H9 (cell line): ENCODE measurements around the gene FLNA. TPM values are rescaled to one million over a fixed set of nuclear protein-coding genes. Genes with fewer than 3 reads are reported as not detected.
A peak's percentile ranks its signal among the peaks of the same experiment; 100 is the strongest.

ENCODE experiments used
- DNase-seq: peaks from one replicate; pipeline ENCODE4 v3.0.0-alpha.2; 2017
- H2AFZ ChIP-seq: one replicate; pipeline ENCODE4 v1.6.1; 2013; ENCODE audit warnings: mild to moderate bottlenecking, low read length, control low read depth, moderate library complexity
- H2AK5ac ChIP-seq: 2 replicates; pipeline ENCODE4 v1.6.1; 2013; ENCODE audit warnings: low read length, control low read depth, mixed read lengths; ENCODE audit not compliant: insufficient read length
- H2BK120ac ChIP-seq: one replicate; pipeline ENCODE4 v1.6.1; 2013; ENCODE audit warnings: low read depth, mild to moderate bottlenecking, low read length, control low read depth, inconsistent platforms; ENCODE audit not compliant: poor library complexity, severe bottlenecking
- H2BK12ac ChIP-seq: 2 replicates; pipeline ENCODE4 v1.6.1; 2013; ENCODE audit warnings: low read length, control low read depth, mixed read lengths, low read depth; ENCODE audit not compliant: insufficient read length
- H2BK15ac ChIP-seq: 2 replicates; pipeline ENCODE4 v1.6.1; 2013; ENCODE audit warnings: low read depth, low read length, control low read depth
- H2BK20ac ChIP-seq: one replicate; pipeline ENCODE4 v1.6.1; 2013; ENCODE audit warnings: low read depth, mild to moderate bottlenecking, low read length, control low read depth, inconsistent platforms; ENCODE audit not compliant: poor library complexity, severe bottlenecking
- H2BK5ac ChIP-seq: 2 replicates; pipeline ENCODE4 v1.6.1; 2013; ENCODE audit warnings: low read length, control low read depth, mixed read lengths; ENCODE audit not compliant: insufficient read length
- H3K14ac ChIP-seq: 2 replicates; pipeline ENCODE4 v1.6.1; 2013; ENCODE audit warnings: low read length, control low read depth; ENCODE audit not compliant: insufficient read depth
- H3K18ac ChIP-seq: 2 replicates; pipeline ENCODE4 v1.6.1; 2013; ENCODE audit warnings: low read depth, mild to moderate bottlenecking, mixed read lengths, low read length, control low read depth; ENCODE audit not compliant: insufficient read length
- H3K23ac ChIP-seq: 2 replicates; pipeline ENCODE4 v1.6.1; 2013; ENCODE audit warnings: low read length, control low read depth, mixed read lengths, low read depth; ENCODE audit not compliant: insufficient read length
- H3K23me2 ChIP-seq: 2 replicates; pipeline ENCODE4 v1.6.1; 2013; ENCODE audit warnings: low read depth, mild to moderate bottlenecking, mixed read lengths, low read length, control low read depth; ENCODE audit not compliant: insufficient read length, poor library complexity, severe bottlenecking
- H3K27ac ChIP-seq: 2 replicates; pipeline ENCODE4 v1.5.1; 2013; ENCODE audit warnings: low read length, control low read depth, mixed read lengths, low read depth; ENCODE audit not compliant: insufficient read length
- H3K27me3 ChIP-seq: 2 replicates; pipeline ENCODE4 v1.6.1; 2013; ENCODE audit warnings: low read length, control low read depth, inconsistent platforms; ENCODE audit not compliant: insufficient read depth
- H3K4ac ChIP-seq: 2 replicates; pipeline ENCODE4 v1.6.1; 2013; ENCODE audit warnings: low read depth, mild to moderate bottlenecking, control low read depth, inconsistent platforms, low read length, moderate library complexity
- H3K4me1 ChIP-seq: 2 replicates; pipeline ENCODE4 v1.6.1; 2013; ENCODE audit warnings: low read length, control low read depth, inconsistent platforms; ENCODE audit not compliant: insufficient read depth
- H3K4me2 ChIP-seq: 2 replicates; pipeline ENCODE4 v1.6.1; 2013; ENCODE audit warnings: low read length, control low read depth, mixed read lengths; ENCODE audit not compliant: insufficient read length, insufficient read depth
- H3K56ac ChIP-seq: 2 replicates; pipeline ENCODE4 v1.6.1; 2013; ENCODE audit warnings: low read depth, mild to moderate bottlenecking, mixed read lengths, low read length, control low read depth; ENCODE audit not compliant: insufficient read length
- H3K79me1 ChIP-seq: 2 replicates; pipeline ENCODE4 v1.6.1; 2013; ENCODE audit warnings: low read depth, mild to moderate bottlenecking, moderate library complexity, low read length, control low read depth, inconsistent platforms; ENCODE audit not compliant: insufficient read depth, poor library complexity, severe bottlenecking
- H3K79me2 ChIP-seq: 2 replicates; pipeline ENCODE4 v1.6.1; 2013; ENCODE audit warnings: low read length, control low read depth, inconsistent platforms; ENCODE audit not compliant: insufficient read depth
- H3K9ac ChIP-seq: 2 replicates; pipeline ENCODE4 v1.6.1; 2013; ENCODE audit warnings: low read length, control low read depth, mixed read lengths; ENCODE audit not compliant: insufficient read length; ENCODE audit errors: extremely low read depth
- H3K9me3 ChIP-seq: one replicate; pipeline ENCODE4 v1.6.1; 2013; ENCODE audit warnings: low read depth, low read length, inconsistent platforms; ENCODE audit not compliant: control insufficient read depth
- H3T11ph ChIP-seq: one replicate; pipeline ENCODE4 v1.6.1; 2013; ENCODE audit warnings: mild to moderate bottlenecking, low read length, control low read depth, inconsistent platforms
- H4K20me1 ChIP-seq: one replicate; pipeline ENCODE4 v1.6.1; 2013; ENCODE audit not compliant: control insufficient read depth, insufficient read length, insufficient read depth
- H4K5ac ChIP-seq: 2 replicates; pipeline ENCODE4 v1.6.1; 2013; ENCODE audit warnings: low read depth, mild to moderate bottlenecking, mixed read lengths, low read length, control low read depth; ENCODE audit not compliant: insufficient read length
- H4K8ac ChIP-seq: replicated peaks from 2 replicates; pipeline ENCODE4 v1.6.1; 2013; ENCODE audit warnings: low read length, control low read depth, mixed read lengths, low read depth; ENCODE audit not compliant: insufficient read length
- H4K91ac ChIP-seq: 2 replicates; pipeline ENCODE4 v1.6.1; 2013; ENCODE audit warnings: low read depth, mild to moderate bottlenecking, moderate library complexity, mixed read lengths, low read length, control low read depth; ENCODE audit not compliant: insufficient read length
- H3K27ac Mint-ChIP-seq, 3 experiments: 2 replicates in 2 of 3; 3 replicates in 1 of 3; pipeline ENCODE4 v1.8.0; 2020 to 2021; ENCODE audit warnings: mixed read lengths in 3 of 3, mild to moderate bottlenecking in 1 of 3, moderate library complexity in 1 of 3
- H3K27me3 Mint-ChIP-seq: 2 replicates; pipeline ENCODE4 v1.8.0; 2021; ENCODE audit warnings: low read depth, mild to moderate bottlenecking, moderate library complexity, mixed read lengths
- H3K36me3 Mint-ChIP-seq, 3 experiments: 2 replicates in 2 of 3; 3 replicates in 1 of 3; pipeline ENCODE4 v1.8.0; 2020 to 2021; ENCODE audit warnings: low read depth in 3 of 3, mixed read lengths in 3 of 3; ENCODE audit not compliant: insufficient read depth in 1 of 3
- H3K4me1 Mint-ChIP-seq, 2 experiments: 2 replicates each; pipeline ENCODE4 v1.8.0; 2020; ENCODE audit warnings: mixed read lengths in 2 of 2
- H3K4me3 Mint-ChIP-seq, 2 experiments: 2 replicates in 1 of 2; 3 replicates in 1 of 2; pipeline ENCODE4 v1.8.0; 2020 to 2021; ENCODE audit warnings: mild to moderate bottlenecking in 2 of 2, mixed read lengths in 2 of 2, moderate library complexity in 1 of 2
- H3K9me3 Mint-ChIP-seq, 2 experiments: 2 replicates in 1 of 2; 3 replicates in 1 of 2; pipeline ENCODE4 v1.8.0; 2020; ENCODE audit warnings: mild to moderate bottlenecking in 2 of 2, mixed read lengths in 2 of 2, moderate library complexity in 1 of 2
- CTCF ChIP-seq: fragments of 200-600 bp; sonication (generic); conservative IDR thresholded peaks from 3 replicates; pipeline ENCODE4 v1.8.0; 2021; ENCODE audit warnings: antibody characterized with exemption, mild to moderate bottlenecking
- WGBS: extraction: QIAGEN DNeasy Blood & Tissue Kit; methylation state at CpG from one replicate; pipeline ENCODE4 v1.1.7; 2013; ENCODE audit warnings: missing lambda C conversion rate, low lambda C conversion rate, mixed read lengths; ENCODE audit not compliant: insufficient read length; ENCODE audit errors: extremely low coverage; 5-methylcytosine and 5-hydroxymethylcytosine counted together
- total RNA-seq: library from RNA; stranded (reverse); gene quantifications from 2 replicates; pipeline ENCODE4 v1.2.1, GENCODE V29; 2021

Gene FLNA
- total RNA-seq, 1 experiment from 2014 or later = 957 TPM

GRCh38 chrX:154372612-154373022 lies 1.8 kb downstream of the FLNA start:
- Mint-ChIP-seq H3K9me3 (peaks cover 45 to 51% of the 10 kb centered on the region in 2 experiments), H3K4me3 (peak overlapping the region; percentile 54 to 63), H3K4me1 (peaks cover 2 to 27% of the 10 kb centered on the region in 2 experiments; a peak in 3 of 4 replicates), H3K27me3 (peaks cover 3% of the 10 kb centered on the region; the same call in 1 of the 2 replicates), H3K27ac (no peak overlapping the region), H3K36me3 (peaks cover 13 to 21% (median 16%) of the 10 kb centered on the region in 3 experiments)
- Histone ChIP-seq H2BK12ac (no peak overlapping the region), H2BK120ac (no peak overlapping the region), H3K56ac (no peak overlapping the region), H2BK15ac (no peak overlapping the region), H3K27me3 (no peaks in the 10 kb centered on the region), H3K4ac (no peak overlapping the region), H3K9me3 (no peaks in the 10 kb centered on the region), H4K91ac (no peak overlapping the region), H3K18ac (no peak overlapping the region), H4K5ac (no peak overlapping the region), H3K23ac (no peak overlapping the region), H2AFZ (no peak overlapping the region), H3K27ac (no peak overlapping the region), H4K8ac (no peak overlapping the region), H3K9ac (no peak overlapping the region), H3K4me2 (no peak overlapping the region), H3K4me1 (no peaks in the 10 kb centered on the region), H4K20me1 (no peaks in the 10 kb centered on the region), H3K23me2 (peaks cover 5% of the 10 kb centered on the region), H2BK5ac (no peak overlapping the region), H3T11ph (no peak overlapping the region), H2BK20ac (no peak overlapping the region), H3K14ac (no peak overlapping the region), H3K79me1 (no peaks in the 10 kb centered on the region), H3K79me2 (peaks cover 17% of the 10 kb centered on the region; the same call in 1 of the 2 replicates), H2AK5ac (no peak overlapping the region)
- DNase-seq = no peak
- WGBS = no CpG with 5 or more reads among the region's 5 CpGs
- TF ChIP-seq CTCF = no peak
